ENCODE measurements around the gene OOEP. TPM values are rescaled to one million over a fixed set of nuclear protein-coding genes. Genes with fewer than 3 reads are reported as not detected.
"Not testable (repeated sequence)": the region's sequence is repeated elsewhere in the genome, so short reads cannot be mapped to it uniquely, and the experiment has no call there.

The OOEP gene
- total RNA-seq: under 1 TPM; 0.38 to 0.42 TPM

GRCh38 chr6:73369563-73369962, at the start of gene OOEP:
OOEP (minus strand) TSS chr6:73369897; CDS start chr6:73369792, 105 bp downstream.
- ChIA-PET POLR2A (no interaction called here), CTCF (no interaction called here)

DNA sequence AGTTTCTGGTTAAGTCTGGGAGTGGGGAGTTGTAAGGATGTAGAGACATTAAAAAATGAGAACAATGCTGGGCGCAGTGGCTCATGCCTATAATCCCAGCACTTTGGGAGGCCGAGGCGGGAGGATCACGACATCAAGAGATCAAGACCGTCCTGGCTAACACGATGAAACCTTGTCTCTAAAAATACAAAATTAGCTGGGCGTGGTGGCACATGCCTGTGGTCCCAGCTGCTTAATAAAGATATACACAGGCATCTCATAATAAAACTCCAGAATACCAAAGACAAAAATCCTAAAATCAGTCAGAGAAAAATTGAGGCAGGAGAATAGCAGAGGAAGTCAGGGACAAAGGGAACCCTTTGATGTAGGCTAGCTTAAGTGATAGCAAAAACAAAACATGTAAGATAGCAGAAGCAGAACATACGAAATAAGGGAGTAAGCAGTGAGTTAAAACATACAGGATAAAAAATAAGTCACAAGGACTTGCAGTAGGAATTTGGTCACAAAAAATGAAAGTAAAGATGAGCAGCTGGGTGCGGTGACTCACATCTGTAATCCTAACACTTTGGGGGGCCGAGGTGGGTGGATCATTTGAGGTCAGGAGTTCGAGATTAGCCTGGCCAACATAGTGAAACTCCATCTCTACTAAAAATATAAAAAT, 48.5 kb upstream of the OOEP start:
- ChIA-PET CTCF (no interaction called here), POLR2A (no interaction called here)

DNA sequence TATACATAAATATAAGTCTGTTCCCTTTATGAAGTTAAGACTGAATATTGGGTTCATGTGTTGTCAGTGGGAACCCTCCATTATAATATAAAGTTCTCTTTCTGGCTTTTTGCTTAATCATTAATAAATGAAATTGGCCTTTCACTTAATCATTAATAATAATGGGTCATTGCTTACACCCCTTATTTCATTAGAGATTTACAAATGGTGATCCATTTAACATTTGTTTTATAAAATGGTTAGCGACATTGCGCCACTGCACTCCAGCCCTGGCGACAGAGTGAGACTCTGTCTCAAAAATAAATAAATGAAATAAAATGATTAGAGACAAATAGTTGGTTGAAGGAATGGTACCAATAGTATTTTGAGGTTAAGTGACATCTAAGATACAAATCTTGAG, 43.4 kb upstream of the OOEP start:
- POLR2A ChIA-PET: no interaction called here

GRCh38 chr6:73409395-73409794, 39.7 kb upstream of the OOEP start:
- CTCF ChIA-PET: no interaction called here
- POLR2A ChIA-PET: no interaction called here

More for the DNA sequence above, 43.4 kb upstream of the OOEP start:
- CTCF ChIA-PET: no interaction called here

DNA sequence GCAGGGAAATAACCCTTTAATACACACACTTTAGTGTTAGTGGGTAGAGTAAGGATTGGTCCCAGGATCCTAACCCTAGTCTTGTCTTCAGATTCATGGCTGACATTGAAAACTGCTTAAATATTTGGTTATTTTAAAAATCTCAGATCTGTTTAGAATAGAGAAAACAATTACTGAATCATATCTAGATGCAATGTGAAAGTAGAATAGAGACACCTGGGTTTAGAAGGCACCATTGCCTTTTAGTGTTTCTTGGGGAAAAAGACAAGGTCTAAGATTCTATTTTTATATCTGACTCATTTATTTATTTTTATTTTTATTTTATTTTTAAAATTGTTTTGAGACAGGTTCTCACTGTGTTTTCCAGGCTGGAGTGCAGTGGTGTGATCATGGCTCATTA, 31.0 kb upstream of the OOEP start:
- ChIA-PET CTCF (no interaction called here), POLR2A (no interaction called here)

DNA sequence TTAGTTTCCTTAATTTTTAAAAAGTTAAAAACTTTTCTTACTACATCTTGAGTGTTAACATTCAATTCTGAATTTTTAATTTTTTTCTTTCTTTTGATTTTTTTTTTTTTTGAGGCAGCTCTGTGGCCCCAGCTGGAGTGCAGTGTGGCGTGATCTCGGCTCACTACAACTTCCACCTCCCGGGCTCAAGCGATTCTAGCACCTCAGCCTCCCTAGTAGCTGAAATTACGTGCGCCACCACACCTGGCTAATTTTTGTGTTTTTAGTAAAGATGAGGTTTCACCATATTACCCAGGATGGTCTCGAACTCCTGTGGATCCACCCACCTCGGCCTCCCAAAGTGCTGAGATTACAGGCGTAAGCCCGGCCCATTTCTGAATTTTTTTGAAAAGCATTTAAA, 26.2 kb upstream of the OOEP start:
- CTCF ChIA-PET: interaction anchor here (1.2 kb wide), 1 partner anchor 16 kb away, joined by 3 read pairs; no protein-coding TSS in a partner anchor
- POLR2A ChIA-PET: no interaction called here

- POLR2A ChIA-PET: interaction anchor here (0.9 kb wide), 1 partner anchor 58 kb away, joined by 3 read pairs; the partner anchor contains the start of gene CGAS
- CTCF ChIA-PET: interaction anchor here (1.2 kb wide), 1 partner anchor 18 kb away, joined by 3 read pairs; no protein-coding TSS in a partner anchor
Observed at GRCh38 chr6:73394577-73395354, 25.1 kb upstream of the OOEP start, which contains the start of gene DDX43. DDX43 (plus strand) TSS chr6:73394828; CDS start chr6:73394906, 78 bp downstream.

DNA sequence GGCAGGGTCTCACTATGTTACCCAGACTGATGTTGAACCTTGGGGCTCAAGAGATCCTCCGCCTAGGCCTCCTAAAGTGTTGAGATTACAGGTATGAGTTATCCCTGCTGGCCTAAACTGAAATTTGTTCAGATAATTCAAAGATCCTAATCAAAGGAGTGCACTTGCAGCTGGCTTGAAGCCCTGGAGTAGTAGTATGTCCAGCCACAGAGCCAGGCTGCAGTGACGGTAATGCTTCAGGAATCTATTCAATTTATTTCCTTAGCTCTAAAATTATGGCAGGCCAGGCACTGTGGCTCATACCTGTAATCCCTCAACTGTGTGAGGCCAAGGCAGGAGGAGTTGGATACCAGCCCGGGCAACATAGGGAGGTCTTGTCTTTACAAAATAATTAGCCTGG, 23.6 kb upstream of the OOEP start:
- ChIA-PET POLR2A (interaction anchor here (0.7 kb wide), 1 partner anchor 58 kb away, joined by 3 read pairs; no protein-coding TSS in a partner anchor), CTCF (no interaction called here)

DNA sequence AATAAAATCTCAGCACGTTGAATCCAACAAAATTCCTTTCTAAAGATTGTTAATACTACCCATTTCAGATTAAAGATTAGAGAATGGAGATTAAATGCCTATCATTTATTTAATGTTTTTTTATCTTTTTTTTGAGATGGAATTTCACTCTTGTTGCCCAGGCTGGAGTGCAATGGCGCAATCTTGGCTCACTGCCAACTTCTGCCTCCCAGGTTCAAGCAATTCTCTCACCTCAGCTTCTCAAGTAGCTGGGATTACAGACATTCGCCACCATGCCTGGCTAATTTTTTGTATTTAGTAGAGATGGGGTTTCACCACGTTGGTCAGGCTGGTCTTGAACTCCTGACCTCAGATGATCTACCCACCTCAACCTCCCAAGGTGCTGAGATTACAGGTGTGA, 22.5 kb upstream of the OOEP start:
- CTCF ChIA-PET: interaction anchor here (0.7 kb wide), 1 partner anchor 281 kb away, joined by 3 read pairs; no protein-coding TSS in a partner anchor
- POLR2A ChIA-PET: not testable (repeated sequence)

GRCh38 chr6:73391675-73392074, 22.0 kb upstream of the OOEP start:
- ChIA-PET CTCF (interaction anchor here (0.9 kb wide), 1 partner anchor 219 kb away, joined by 3 read pairs; no protein-coding TSS in a partner anchor), POLR2A (no interaction called here)

DNA sequence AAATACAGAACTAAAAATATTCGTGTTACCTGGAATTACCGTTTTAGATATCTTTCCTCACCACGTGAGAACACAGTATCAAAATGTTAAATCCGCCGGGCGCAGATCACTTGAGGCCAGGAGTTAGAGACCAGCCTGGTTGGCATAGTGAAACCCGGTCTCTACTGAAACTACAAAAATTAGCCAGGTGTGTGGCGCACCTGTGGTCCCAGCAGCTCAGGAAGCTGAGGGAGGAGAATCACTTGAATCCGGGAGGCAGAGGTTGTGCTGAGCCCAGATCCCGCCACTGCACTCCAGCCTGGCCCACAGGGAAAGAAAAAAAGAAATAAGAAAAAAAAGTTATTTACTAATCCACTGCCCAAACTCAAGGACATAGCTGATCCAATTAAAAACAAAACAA, 20.2 kb upstream of the OOEP start:
- ChIA-PET POLR2A (interaction anchor here (1.1 kb wide), 1 partner anchor 71 kb away, joined by 3 read pairs; the partner anchor contains the start of gene MTO1), CTCF (no interaction called here)

GRCh38 chr6:73388800-73389512, 19.3 kb upstream of the OOEP start:
- ChIA-PET CTCF (interaction anchor here (1.1 to 1.2 kb wide), 3 partner anchors 17 to 62 kb away, joined by 3 to 5 read pairs (median 4); no protein-coding TSS in a partner anchor), POLR2A (interaction anchor here (0.6 to 1.1 kb wide), 4 partner anchors 62 to 359 kb away, joined by 3 to 5 read pairs (median 4); partner anchors contain the start of gene MTO1)

DNA sequence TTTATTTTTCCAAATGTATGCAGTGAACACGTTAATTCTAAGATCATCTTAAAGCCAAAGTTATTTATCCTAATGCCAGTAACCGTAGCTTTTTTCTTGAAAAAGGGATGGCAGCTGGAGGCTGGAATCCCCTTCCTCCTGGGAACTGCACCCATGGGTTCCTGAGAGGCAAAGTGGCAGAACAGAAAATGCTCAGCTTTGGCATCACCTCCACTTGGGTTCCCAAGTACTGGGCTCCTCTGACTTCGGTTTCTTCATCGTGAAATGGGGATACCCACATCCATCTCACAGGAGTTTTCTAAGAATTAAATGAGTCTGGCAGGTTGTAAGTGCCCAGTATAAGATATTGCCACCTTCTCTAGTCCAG, 18.7 kb upstream of the OOEP start:
- CTCF ChIA-PET: interaction anchor here (1.1 to 1.2 kb wide), 3 partner anchors 17 to 61 kb away, joined by 3 to 5 read pairs (median 4); no protein-coding TSS in a partner anchor

DNA sequence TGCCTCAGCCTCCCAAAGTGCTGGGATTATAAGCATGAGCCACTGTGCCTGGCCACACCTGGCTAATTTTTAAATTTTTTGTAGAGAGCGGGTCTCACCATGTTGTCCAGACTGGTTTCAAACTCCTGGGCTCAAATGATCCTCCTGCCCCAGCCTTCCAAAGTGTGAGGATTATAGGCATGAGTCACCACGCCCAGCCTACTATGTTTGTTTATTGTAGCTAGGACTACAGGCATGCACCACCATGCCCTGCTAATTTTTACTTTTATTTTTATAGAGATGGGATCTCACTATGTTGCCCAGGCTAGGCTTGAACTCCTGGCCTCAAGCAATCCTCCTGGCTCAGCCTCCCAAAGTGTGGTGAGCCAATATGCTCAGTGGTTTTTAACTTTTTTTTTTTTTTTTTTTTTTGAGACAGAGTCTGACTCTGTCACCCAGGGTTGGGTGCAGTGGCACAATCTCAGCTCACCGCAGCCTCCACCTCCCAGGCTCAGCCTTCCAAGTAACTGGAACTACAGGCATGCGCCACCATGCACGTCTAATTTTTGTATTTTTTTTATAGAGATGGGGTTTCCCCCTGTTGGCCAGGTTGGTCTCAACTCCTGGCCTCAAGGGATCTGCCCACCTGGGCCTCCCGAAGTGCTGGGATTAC, 12.9 kb upstream of the OOEP start:
- CTCF ChIA-PET: interaction anchor here (0.6 kb wide), 1 partner anchor 71 kb away, joined by 3 read pairs; no protein-coding TSS in a partner anchor
- POLR2A ChIA-PET: no interaction called here

More for the DNA sequence above, 18.7 kb upstream of the OOEP start:
- POLR2A ChIA-PET: interaction anchor here (1.0 kb wide), 1 partner anchor 63 kb away, joined by 5 read pairs; no protein-coding TSS in a partner anchor

DNA sequence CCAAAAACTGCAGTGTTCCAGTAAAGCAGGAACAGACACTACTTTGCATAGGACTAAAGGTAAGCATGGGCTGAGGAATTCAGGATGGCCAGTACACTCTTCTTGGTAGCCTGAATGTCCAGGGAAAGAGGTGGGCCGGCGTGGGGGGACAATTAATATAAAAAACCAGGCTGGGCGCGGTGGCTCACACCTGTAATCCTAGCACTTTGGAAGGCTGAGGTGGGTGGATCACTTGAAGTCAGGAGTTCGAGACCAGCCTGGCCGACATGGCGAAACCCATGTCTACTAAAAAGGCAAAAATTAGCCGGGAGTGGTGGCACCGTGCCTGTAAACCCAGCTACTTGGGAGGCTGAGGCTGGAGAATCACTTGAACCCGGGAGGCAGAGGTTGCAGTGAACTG, 11.8 kb upstream of the OOEP start:
- POLR2A ChIA-PET: not testable (repeated sequence)

DNA sequence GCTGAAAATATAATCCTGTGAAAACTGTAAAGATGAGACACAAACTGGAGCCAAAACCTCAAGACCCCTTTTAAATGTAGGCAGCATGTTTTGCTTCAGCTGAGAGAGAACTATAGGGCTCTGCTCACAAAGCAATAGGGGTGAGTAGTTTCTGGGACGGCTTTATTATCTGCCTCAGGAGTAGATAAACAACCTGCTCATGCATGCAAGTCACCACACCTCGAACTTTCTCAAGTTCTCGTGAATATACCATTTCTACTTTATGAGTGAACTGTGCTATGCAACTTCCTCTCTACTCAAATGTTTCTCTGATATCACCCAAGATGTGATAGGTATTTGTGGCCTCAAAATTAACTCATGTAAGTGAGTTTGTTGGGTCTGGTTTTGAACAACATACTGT, 7.5 kb upstream of the OOEP start:
- CTCF ChIA-PET: interaction anchor here (0.6 kb wide), 2 partner anchors 170 to 176 kb away, joined by 3 read pairs; no protein-coding TSS in a partner anchor
- POLR2A ChIA-PET: no interaction called here

More for the DNA sequence above, 11.8 kb upstream of the OOEP start:
- CTCF ChIA-PET: not testable (repeated sequence)

GRCh38 chr6:73375216-73375615, 5.5 kb upstream of the OOEP start:
- POLR2A ChIA-PET: interaction anchor here (0.6 kb wide), 1 partner anchor 14 kb away, joined by 3 read pairs; no protein-coding TSS in a partner anchor
- CTCF ChIA-PET: no interaction called here

GRCh38 chr6:73372516-73372915, 2.8 kb upstream of the OOEP start:
- ChIA-PET CTCF (no interaction called here), POLR2A (no interaction called here)

DNA sequence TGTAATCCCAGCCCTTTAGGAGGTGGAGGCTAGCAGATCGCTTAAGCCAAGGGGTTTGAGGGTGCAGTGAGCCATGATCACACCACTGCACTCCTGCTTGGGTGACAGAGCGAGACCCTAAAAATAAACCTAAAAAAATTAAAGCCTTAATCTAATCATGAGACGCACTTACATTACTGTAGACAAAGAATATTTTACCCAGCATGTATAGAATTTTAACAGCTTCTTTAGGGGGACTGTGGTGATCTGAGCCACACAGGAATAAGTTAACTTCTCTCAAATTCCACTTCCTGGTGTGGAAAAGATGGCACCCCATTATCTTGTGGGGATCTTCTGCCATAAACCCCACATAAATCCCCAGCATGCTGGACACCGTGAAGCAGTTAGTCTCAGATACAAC, 2.3 kb upstream of the OOEP start:
- ChIA-PET POLR2A (no interaction called here), CTCF (no interaction called here)

Measured in activated CD8-positive, alpha-beta memory T cell treated with anti-CD3 and anti-CD28 coated beads for 36 hours (primary cell).